ENCODE data around the gene TSNAX.
"Not testable (repeated sequence)": the region's sequence is repeated elsewhere in the genome, so short reads cannot be mapped to it uniquely, and the experiment has no call there.

TSNAX gene

DNA sequence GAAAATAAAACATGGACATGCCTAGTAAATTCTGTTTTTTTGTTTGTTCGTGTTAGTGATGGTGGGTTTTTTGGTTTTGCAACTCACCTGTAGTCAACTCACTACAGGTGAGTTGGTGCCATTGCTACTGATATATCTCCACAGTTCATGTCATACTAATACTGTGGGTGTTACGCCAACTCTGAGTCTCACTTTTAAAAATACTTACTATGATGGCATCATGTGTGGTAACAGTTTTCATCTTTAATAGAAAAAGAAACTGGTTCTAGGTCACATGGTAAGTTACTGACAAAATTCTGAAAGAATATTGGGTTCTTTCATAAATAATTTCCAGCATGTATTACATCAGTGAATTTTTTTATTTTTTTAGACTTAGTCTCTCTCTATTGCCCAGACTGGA lies 38.0 kb downstream of the TSNAX start:
- ATAC-seq (peak; percentile 74), DNase-seq (no peak)
- Mint-ChIP-seq H3K27ac (no peak overlapping the region), H3K4me3 (no peak overlapping the region), H3K27me3 (no peaks in the 10 kb centered on the region), H3K9me3 (no peaks in the 10 kb centered on the region), H3K4me1 (no peaks in the 10 kb centered on the region)

DNA sequence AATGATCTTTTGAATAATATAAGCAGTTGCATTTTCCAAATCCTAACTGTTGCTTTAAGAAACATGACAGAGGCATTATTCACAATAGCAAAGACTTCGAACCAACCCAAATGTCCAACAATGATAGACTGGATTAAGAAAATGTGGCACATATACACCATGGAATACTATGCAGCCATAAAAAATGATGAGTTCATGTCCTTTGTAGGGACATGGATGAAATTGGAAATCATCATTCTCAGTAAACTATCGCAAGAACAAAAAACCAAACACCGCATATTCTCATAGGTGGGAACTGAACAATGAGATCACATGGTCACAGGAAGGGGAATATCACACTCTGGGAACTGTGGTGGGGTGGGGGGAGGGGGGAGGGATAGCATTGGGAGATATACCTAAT lies 41.8 kb downstream of the TSNAX start:
- not testable (repeated sequence) for DNase-seq, ATAC-seq, H3K4me3 Mint-ChIP-seq, H3K4me1 Mint-ChIP-seq, H3K9me3 Mint-ChIP-seq, H3K27me3 Mint-ChIP-seq, H3K27ac Mint-ChIP-seq

DNA sequence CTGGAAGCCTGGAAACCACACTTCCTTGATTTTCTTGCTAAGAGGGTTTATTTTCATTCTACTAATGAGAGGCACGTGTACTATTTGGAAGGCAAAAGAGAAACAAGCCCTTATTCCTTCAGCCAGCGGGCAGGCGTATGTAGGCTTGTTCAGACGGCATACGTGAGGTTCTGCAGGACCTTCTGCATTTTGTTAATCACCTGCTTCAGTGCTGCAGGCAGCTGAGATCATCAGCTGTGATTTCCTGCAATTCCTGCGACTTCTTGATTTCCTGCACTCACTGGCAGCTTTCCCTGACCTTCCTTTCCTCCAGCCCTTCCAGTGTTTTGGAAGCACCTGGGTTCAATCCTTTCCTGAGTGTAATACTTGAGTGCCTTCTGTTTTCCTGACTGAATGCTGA lies 43.4 kb downstream of the TSNAX start:
- DNase-seq (no peak), ATAC-seq (no peak)
- no peaks in the 10 kb centered on the region for H3K27me3 Mint-ChIP-seq
- H3K27ac Mint-ChIP-seq, result no peak overlapping the region
- H3K9me3 Mint-ChIP-seq, result no peaks in the 10 kb centered on the region
- no peak overlapping the region for H3K4me3 Mint-ChIP-seq
- no peaks in the 10 kb centered on the region for H3K4me1 Mint-ChIP-seq

DNA sequence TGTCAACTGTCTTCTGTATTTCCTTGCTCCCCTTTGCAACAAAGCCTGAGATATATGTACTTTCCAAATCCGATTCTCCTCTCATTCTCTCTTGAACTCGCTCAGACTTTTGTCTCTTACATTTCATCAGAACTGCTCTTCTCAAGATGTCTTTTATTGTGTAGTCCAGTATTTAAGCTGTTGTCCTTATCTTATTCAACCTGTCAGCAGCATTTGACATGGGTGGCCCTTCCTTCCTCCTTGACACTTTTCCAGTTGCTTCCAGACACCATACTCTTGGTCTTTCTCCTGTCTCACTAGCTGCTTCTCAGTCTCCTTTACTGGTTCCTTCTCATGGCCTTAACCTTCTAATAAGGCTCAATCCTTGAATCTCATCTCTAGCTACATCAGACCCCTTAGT lies 47.0 kb downstream of the TSNAX start:
- Mint-ChIP-seq H3K4me3 (no peak overlapping the region), H3K4me1 (no peaks in the 10 kb centered on the region), H3K9me3 (no peaks in the 10 kb centered on the region), H3K27ac (no peak overlapping the region), H3K27me3 (no peaks in the 10 kb centered on the region)
- DNase-seq (no peak), ATAC-seq (no peak)

DNA sequence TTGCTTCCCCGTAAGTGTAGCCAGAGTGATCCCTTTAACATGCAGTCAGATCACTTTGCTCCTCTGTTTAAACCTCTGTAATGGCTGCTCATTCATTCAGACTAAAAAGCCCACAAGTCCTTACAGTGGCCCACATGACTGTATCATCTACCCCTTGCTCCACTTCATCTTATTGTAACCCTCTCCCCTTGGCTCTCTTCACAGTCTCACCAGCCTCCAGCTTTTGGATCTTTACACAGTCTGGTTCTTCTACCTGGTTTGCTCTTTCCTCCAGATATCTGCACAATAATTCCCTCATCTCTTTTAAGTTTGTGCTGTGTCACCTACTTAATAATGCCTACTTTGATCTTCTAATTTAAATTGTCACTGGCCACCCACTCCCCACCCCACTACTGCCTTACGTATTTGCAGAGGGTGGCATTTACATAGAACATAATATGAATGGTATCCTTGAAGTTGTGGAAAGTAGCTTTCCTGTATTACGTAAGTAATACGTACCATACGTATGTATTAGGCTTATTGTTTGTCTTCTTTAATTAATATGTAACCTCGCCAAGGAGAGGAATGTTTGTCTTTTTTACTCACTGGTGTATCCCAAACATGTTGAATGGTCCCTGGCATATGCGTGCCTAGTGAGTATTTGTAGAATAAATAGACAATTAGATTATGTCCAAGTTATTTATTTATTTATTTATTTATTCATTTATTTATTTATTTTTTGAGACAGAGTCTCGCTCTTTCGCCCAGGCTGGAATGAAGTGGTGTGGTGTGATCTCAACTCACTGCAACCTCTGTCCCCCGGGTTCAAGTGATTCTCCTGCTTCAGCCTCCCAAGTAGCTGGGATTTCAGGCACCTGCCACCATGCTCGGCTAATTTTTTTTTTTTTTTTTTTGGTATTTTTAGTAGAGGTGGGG lies 48.6 kb downstream of the TSNAX start:
- H3K27ac Mint-ChIP-seq, result no peak overlapping the region

DNA sequence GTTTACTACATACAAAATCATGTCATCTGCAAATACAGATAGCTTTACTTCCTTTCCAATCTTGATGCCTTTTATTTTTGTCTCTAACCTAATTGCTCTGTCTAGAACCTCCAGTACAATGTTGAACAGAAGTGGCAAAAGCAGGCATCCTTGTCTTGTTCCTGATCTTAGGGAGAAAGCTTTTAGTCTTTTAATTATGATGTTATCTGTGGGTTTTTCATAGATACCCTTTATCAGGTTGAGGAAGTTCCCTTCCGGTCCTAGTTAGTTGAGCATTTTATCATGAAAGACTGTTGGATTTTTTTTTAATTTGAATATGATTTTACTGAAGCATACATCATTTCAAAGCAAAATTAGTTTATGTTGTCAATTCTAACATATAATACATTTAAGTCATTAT lies 52.4 kb downstream of the TSNAX start:
- Mint-ChIP-seq H3K27ac (no peak overlapping the region), H3K4me1 (no peaks in the 10 kb centered on the region), H3K4me3 (no peak overlapping the region), H3K9me3 (no peaks in the 10 kb centered on the region), H3K27me3 (no peaks in the 10 kb centered on the region)
- ATAC-seq, result no peak
- no peak for DNase-seq

More for the DNA sequence above, 48.6 kb downstream of the TSNAX start:
- H3K9me3 Mint-ChIP-seq, result no peaks in the 10 kb centered on the region
- H3K4me3 Mint-ChIP-seq, result no peak overlapping the region
- no peaks in the 10 kb centered on the region for H3K4me1 Mint-ChIP-seq
- DNase-seq (no peak), ATAC-seq (no peak)
- no peaks in the 10 kb centered on the region for H3K27me3 Mint-ChIP-seq

DNA sequence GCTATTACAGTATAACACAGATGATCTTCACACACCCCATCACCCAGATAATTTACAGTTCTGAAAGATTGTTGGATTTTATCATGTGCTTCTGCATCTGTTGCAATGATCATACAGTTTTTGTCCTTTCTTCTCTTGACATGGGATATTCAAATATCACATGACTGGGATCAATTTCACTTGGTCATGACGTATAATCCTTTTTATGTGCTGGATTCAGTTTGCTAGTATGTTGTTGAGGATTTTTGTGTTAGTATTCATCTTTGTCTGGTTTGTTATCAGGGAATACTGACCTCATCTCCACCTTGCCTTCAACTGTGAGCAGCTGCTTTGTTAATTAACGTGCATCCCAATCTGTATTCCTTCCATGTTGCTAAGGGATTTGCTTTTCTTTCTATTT lies 53.4 kb downstream of the TSNAX start:
- H3K4me1 Mint-ChIP-seq, result no peaks in the 10 kb centered on the region
- no peak overlapping the region for H3K4me3 Mint-ChIP-seq
- no peaks in the 10 kb centered on the region for H3K9me3 Mint-ChIP-seq
- no peaks in the 10 kb centered on the region for H3K27me3 Mint-ChIP-seq
- H3K27ac Mint-ChIP-seq, result no peak overlapping the region
- DNase-seq (no peak), ATAC-seq (no peak)

DNA sequence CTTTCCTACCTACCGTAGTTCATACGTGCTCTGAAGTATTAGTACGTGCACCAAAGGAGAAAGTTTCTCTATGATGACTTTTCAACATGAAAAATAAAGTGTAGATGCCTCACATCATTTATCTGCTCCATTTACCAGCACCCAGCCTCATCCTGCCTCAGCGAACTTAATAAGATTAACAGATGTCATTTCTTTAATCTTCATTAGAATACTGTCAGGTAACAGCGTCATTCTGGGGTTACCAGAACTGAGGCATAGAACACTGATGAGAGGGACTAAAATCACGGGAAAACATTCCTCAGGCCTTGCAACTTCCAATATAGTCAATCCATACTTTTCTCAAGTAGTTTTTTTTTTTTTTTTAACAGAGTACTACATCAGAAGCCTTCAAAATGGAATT lies 54.9 kb downstream of the TSNAX start:
- Mint-ChIP-seq H3K9me3 (no peaks in the 10 kb centered on the region), H3K4me3 (no peak overlapping the region), H3K27ac (peak overlapping the region in 1 of 2 donors; percentile 48), H3K4me1 (no peaks in the 10 kb centered on the region), H3K27me3 (no peaks in the 10 kb centered on the region)
- DNase-seq (no peak), ATAC-seq (no peak)

DNA sequence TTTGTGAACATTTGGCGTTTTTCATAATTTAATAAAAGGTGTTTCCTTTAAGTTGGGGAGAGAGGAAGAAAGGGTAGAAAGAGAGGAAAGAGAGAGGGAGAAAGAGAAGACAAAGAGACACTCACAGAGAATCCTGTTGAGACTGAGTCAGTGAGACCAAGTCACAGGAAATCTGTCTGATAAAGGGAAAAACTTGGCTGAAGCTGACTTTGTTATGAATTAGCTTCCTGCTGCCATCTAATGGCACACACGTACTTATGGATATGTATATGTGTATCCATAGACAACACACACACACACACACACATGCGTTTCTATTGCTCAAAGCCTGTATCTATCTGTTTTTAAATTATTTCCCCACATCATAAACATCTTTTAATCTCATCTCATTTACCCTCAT lies 55.6 kb downstream of the TSNAX start:
- DNase-seq (no peak), ATAC-seq (no peak)
- H3K4me1 Mint-ChIP-seq, result no peaks in the 10 kb centered on the region
- H3K27ac Mint-ChIP-seq, result no peak overlapping the region
- no peak overlapping the region for H3K4me3 Mint-ChIP-seq
- H3K27me3 Mint-ChIP-seq, result no peaks in the 10 kb centered on the region
- H3K9me3 Mint-ChIP-seq, result no peaks in the 10 kb centered on the region

DNA sequence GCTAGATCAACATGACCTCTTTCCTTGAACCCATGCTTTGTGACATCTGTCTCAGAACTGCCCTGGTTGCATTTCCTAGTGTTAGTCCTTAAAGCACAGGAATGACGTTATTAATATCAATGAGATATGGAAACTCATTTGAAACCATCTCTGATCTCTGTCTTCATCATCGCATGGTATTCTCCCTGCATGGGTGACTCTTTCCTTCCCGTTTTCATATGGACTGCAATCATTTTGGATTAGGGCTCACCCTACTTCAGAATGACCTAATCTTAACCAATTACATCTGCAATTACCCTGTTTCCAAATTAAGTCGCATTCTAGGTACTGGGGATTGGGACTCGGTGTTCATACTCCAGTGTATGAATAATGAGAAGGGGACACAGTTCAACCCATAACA lies 56.5 kb downstream of the TSNAX start:
- Mint-ChIP-seq H3K27me3 (no peaks in the 10 kb centered on the region), H3K27ac (peak overlapping the region in 1 of 2 donors; percentile 52), H3K9me3 (no peaks in the 10 kb centered on the region), H3K4me3 (no peak overlapping the region), H3K4me1 (no peaks in the 10 kb centered on the region)
- ATAC-seq (no peak), DNase-seq (no peak)

DNA sequence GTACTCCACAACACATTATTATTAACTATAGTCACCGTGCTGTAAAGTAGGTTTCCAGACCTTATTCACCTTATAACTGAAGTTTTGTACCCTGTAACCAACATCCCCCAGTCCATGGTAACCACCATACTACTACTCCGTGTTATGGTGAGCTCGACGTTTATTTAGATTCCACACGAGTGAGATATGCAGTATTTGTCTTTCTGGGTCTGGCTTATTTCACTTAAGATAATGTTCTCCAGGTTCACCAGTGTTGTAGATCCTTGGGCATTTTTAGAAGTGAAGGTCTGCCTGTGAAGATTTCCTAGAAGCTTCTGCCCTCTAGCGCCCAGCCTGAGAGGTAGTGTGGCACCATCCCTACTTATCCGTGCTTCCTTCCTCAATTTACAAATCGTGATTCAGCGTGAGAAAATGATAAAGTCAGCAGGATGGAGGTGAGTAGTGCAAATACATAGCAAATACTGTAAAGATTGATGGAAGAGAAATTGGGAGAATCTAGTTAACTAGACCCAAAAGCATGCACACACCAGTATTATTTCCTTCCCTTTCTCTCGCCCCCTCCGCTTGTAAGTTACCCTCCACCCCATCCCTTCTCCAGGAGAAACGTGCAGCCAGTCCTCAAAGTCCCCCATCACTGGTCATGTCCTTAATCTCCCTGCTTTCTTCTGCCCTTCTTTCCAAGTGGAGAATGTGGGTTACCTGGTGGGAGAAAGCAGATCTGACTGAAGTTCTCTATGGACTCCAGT lies 62.2 kb downstream of the TSNAX start:
- peak; percentile 78 for ATAC-seq
- H3K27ac Mint-ChIP-seq, result peak overlapping the region in 1 of 2 donors; percentile 28

DNA sequence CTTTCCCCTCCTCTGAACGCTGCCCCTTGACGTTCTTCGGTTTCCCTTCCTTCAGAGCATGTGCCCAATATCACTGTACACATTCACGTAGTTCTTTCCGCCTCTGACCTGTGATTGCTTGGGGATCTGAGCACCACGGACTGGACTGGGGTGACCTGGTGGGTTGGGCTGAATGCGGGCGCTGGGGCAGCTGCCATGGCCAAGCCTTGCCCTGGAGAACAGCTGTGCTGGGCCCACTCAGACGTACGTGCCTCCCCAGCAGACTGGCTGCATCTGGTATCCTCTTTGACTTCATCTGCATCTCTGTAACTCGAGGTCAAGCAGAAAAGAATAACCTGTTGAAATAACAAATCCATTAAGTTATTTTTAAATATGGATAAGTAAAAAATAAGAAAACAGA lies 63.0 kb downstream of the TSNAX start:
- Mint-ChIP-seq H3K4me1 (peaks cover 18% of the 10 kb centered on the region), H3K9me3 (no peaks in the 10 kb centered on the region), H3K27ac (no peak overlapping the region), H3K27me3 (no peaks in the 10 kb centered on the region), H3K4me3 (no peak overlapping the region)
- no peak for DNase-seq
- ATAC-seq, result no peak

More for the DNA sequence above, 62.2 kb downstream of the TSNAX start:
- no peaks in the 10 kb centered on the region for H3K27me3 Mint-ChIP-seq
- H3K4me1 Mint-ChIP-seq, result peaks cover 11% of the 10 kb centered on the region
- no peak overlapping the region for H3K4me3 Mint-ChIP-seq
- no peaks in the 10 kb centered on the region for H3K9me3 Mint-ChIP-seq
- DNase-seq, result peak; percentile 9 to 27

DNA sequence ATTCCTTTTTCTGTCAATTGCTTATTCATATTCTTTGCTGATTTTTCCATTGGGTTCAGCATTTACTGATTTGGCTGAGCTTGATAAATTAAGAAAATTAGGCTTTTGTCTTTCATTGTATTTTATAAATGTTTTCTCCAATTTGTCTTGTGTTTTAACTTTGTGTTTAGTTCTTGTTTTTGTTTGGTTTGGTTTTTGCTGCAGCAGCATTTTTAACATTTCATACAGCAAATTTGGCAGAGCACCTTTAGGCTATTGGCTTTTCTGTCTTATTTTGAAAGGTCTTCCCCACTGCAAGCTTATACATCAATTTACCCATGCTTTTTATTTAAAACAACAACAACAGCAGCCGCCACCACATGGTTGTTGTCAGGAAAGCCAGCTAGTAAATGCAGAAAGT lies 64.3 kb downstream of the TSNAX start:
- ATAC-seq (no peak), DNase-seq (no peak)
- peaks cover 18% of the 10 kb centered on the region for H3K4me1 Mint-ChIP-seq
- no peaks in the 10 kb centered on the region for H3K27me3 Mint-ChIP-seq
- H3K9me3 Mint-ChIP-seq, result no peaks in the 10 kb centered on the region
- no peak overlapping the region for H3K4me3 Mint-ChIP-seq
- H3K27ac Mint-ChIP-seq, result no peak overlapping the region

DNA sequence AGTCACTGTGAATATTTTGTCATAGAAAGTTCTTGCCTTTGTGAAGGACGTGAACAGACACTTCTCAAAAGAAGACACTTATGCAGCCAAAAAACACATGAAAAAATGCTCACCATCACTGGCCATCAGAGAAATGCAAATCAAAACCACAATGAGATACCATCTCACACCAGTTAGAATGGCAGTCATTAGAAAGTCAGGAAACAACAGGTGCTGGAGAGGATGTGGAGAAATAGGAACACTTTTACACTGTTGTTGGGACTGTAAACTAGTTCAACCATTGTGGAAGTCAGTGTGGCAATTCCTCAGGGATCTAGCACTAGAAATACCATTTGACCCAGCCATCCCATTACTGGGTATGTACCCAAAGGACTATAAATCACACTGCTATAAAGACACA lies 64.8 kb downstream of the TSNAX start:
- H3K4me1 Mint-ChIP-seq, result peaks cover 18% of the 10 kb centered on the region
- not testable (repeated sequence) for ATAC-seq, H3K27ac Mint-ChIP-seq

DNA sequence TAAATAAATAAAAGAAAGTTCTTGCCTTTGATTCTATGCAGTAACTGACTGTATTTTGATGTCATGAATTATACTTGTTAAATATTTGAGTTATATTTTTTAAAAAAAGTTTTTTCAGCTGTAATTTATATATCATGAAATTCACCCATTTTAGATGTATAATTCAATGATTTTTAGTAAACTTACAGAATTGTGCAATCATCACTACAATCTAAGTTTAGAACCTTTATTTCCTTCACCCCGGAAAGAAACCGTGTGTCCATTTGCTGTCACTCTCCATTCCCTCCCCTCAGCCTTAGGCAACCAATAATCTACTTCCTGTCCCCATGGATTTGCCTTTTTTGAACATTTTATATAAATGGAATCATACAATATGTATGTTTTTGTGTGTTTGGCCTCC lies 65.7 kb downstream of the TSNAX start:
- no peaks in the 10 kb centered on the region for H3K27me3 Mint-ChIP-seq
- DNase-seq (no peak), ATAC-seq (no peak)
- no peak overlapping the region for H3K4me3 Mint-ChIP-seq
- H3K27ac Mint-ChIP-seq, result no peak overlapping the region
- H3K4me1 Mint-ChIP-seq, result peaks cover 18% of the 10 kb centered on the region
- H3K9me3 Mint-ChIP-seq, result no peaks in the 10 kb centered on the region

More for the DNA sequence above, 64.8 kb downstream of the TSNAX start:
- not testable (repeated sequence) for H3K4me3 Mint-ChIP-seq, H3K27me3 Mint-ChIP-seq, H3K9me3 Mint-ChIP-seq, DNase-seq

DNA sequence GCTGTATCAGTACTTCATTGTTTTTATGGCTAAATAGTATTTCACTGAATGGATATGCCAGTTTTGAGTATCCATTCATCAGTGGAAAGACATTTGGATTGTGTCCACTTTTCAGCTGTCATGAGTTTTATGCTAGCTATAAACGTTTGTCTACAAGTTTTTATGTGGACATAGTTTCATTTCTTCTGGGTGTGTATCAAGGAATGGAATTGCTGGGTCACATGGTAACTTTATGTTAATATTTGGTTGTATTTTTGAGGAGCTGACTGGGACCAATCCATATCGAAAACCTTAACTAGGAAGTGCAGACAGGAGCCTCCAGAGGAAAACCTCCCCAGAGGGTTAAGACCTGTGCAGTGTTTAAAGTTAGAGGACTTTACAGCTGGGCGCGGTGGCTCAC lies 66.3 kb downstream of the TSNAX start:
- Mint-ChIP-seq H3K9me3 (no peaks in the 10 kb centered on the region), H3K27me3 (no peaks in the 10 kb centered on the region), H3K27ac (no peak overlapping the region), H3K4me1 (peaks cover 18% of the 10 kb centered on the region), H3K4me3 (no peak overlapping the region)
- ATAC-seq (no peak), DNase-seq (no peak)

All from stimulated activated naive CD8-positive, alpha-beta T cell treated with anti-CD3 and anti-CD28 coated beads, Interleukin-15, amount 100 ng/mL, for 72 hours (primary cell).